ENCODE results near the gene ARHGAP15. TPM values are rescaled to one million over a fixed set of nuclear protein-coding genes. Genes with fewer than 3 reads are reported as not detected.
"Not testable (repeated sequence)": the region's sequence is repeated elsewhere in the genome, so short reads cannot be mapped to it uniquely, and the experiment has no call there.

ARHGAP15 gene
- total RNA-seq = 5.4 TPM
- long read RNA-seq, partial matches to known transcripts = 1 of 4 reads
- long read RNA-seq, other reads (novel, unspliced or antisense) = 1 of 4 reads

- DNase-seq (peak; percentile 41), ATAC-seq (ENCODE audit: poor library complexity) (peak; percentile 63)
- intact Hi-C loops (cut with DNase I) = no loop called here
These were observed at the start of gene ARHGAP15 for GRCh38 chr2:143128681-143129580. ARHGAP15 (plus strand) TSS chr2:143129419.

- ATAC-seq (ENCODE audit: poor library complexity) = no peak
- intact Hi-C loops (cut with DNase I) = no loop called here
- DNase-seq = no peak
These were observed 47.6 kb upstream of the ARHGAP15 start for GRCh38 chr2:143081616-143082015.

GRCh38 chr2:143083636-143084035 lies 45.6 kb upstream of the ARHGAP15 start:
- intact Hi-C loops (cut with DNase I) = no loop called here
- ATAC-seq (ENCODE audit: poor library complexity) = no peak
- DNase-seq = no peak

GRCh38 chr2:143084462-143084861 lies 44.8 kb upstream of the ARHGAP15 start:
- DNase-seq (no peak), ATAC-seq (ENCODE audit: poor library complexity) (no peak)
- intact Hi-C loops (cut with DNase I) = no loop called here

- no peak for ATAC-seq (ENCODE audit: poor library complexity)
- intact Hi-C loops (cut with DNase I) = no loop called here
These were observed 44.0 kb upstream of the ARHGAP15 start for GRCh38 chr2:143085125-143085784.

GRCh38 chr2:143087033-143087432 lies 42.2 kb upstream of the ARHGAP15 start:
- DNase-seq (no peak), ATAC-seq (ENCODE audit: poor library complexity) (no peak)
- intact Hi-C loops (cut with DNase I) = no loop called here

More at GRCh38 chr2:143085125-143085784, 44.0 kb upstream of the ARHGAP15 start:
- no peak for DNase-seq

- DNase-seq (no peak), ATAC-seq (ENCODE audit: poor library complexity) (no peak)
- intact Hi-C loops (cut with DNase I) = no loop called here
These were observed 40.8 kb upstream of the ARHGAP15 start for GRCh38 chr2:143088388-143088787.

GRCh38 chr2:143089520-143089919 lies 39.7 kb upstream of the ARHGAP15 start:
- DNase-seq; ATAC-seq (ENCODE audit: poor library complexity); intact Hi-C loops (cut with DNase I): not testable (repeated sequence)

GRCh38 chr2:143110758-143111428 lies 18.3 kb upstream of the ARHGAP15 start:
- DNase-seq = peak; percentile 39
- intact Hi-C loops (cut with DNase I) = no loop called here
- peak; percentile 64 for ATAC-seq (ENCODE audit: poor library complexity)

GRCh38 chr2:143117225-143117624 lies 12.0 kb upstream of the ARHGAP15 start:
- intact Hi-C loops (cut with DNase I) = no loop called here
- ATAC-seq (ENCODE audit: poor library complexity) = no peak
- DNase-seq = no peak

GRCh38 chr2:143121079-143121478 lies 8.1 kb upstream of the ARHGAP15 start:
- intact Hi-C loops (cut with DNase I) = no loop called here
- no peak for DNase-seq
- ATAC-seq (ENCODE audit: poor library complexity) = no peak

- ATAC-seq (ENCODE audit: poor library complexity) = no peak
- intact Hi-C loops (cut with DNase I) = no loop called here
These were observed 7.3 kb upstream of the ARHGAP15 start for GRCh38 chr2:143121957-143122356.

GRCh38 chr2:143123911-143124310 lies 5.3 kb upstream of the ARHGAP15 start:
- no peak for DNase-seq
- intact Hi-C loops (cut with DNase I) = no loop called here
- no peak for ATAC-seq (ENCODE audit: poor library complexity)

More at GRCh38 chr2:143121957-143122356, 7.3 kb upstream of the ARHGAP15 start:
- DNase-seq = no peak

GRCh38 chr2:143124445-143124844 lies 4.8 kb upstream of the ARHGAP15 start:
- intact Hi-C loops (cut with DNase I) = no loop called here
- DNase-seq = no peak

GRCh38 chr2:143125717-143126116 lies 3.5 kb upstream of the ARHGAP15 start:
- ATAC-seq (ENCODE audit: poor library complexity) (no peak), DNase-seq (no peak)
- intact Hi-C loops (cut with DNase I) = no loop called here

More at GRCh38 chr2:143124445-143124844, 4.8 kb upstream of the ARHGAP15 start:
- no peak for ATAC-seq (ENCODE audit: poor library complexity)

GRCh38 chr2:143132355-143132754 lies 3.1 kb downstream of the ARHGAP15 start:
- ATAC-seq (ENCODE audit: poor library complexity) (no peak), DNase-seq (no peak)
- intact Hi-C loops (cut with DNase I) = no loop called here

GRCh38 chr2:143133783-143134182 lies 4.6 kb downstream of the ARHGAP15 start:
- no peak for ATAC-seq (ENCODE audit: poor library complexity)
- DNase-seq = no peak
- intact Hi-C loops (cut with DNase I) = no loop called here

- ATAC-seq (ENCODE audit: poor library complexity) (no peak), DNase-seq (no peak)
- intact Hi-C loops (cut with DNase I) = no loop called here
These were observed 9.1 kb downstream of the ARHGAP15 start for GRCh38 chr2:143138292-143138691.

- intact Hi-C loops (cut with DNase I) = no loop called here
- no peak for ATAC-seq (ENCODE audit: poor library complexity)
- no peak for DNase-seq
These were observed 10.7 kb downstream of the ARHGAP15 start for GRCh38 chr2:143139835-143140393.

Data from Right ventricle myocardium superior (tissue), 1 donor.